ENCODE measurements around the gene CAMTA1. TPM values are rescaled to one million over a fixed set of nuclear protein-coding genes. Genes with fewer than 3 reads are reported as not detected.
"Not testable (repeated sequence)": the region's sequence is repeated elsewhere in the genome, so short reads cannot be mapped to it uniquely, and the experiment has no call there.

The CAMTA1 gene
- total RNA-seq, 4 donors from 2014 or later = 86.3 to 170 (median 132) TPM

DNA sequence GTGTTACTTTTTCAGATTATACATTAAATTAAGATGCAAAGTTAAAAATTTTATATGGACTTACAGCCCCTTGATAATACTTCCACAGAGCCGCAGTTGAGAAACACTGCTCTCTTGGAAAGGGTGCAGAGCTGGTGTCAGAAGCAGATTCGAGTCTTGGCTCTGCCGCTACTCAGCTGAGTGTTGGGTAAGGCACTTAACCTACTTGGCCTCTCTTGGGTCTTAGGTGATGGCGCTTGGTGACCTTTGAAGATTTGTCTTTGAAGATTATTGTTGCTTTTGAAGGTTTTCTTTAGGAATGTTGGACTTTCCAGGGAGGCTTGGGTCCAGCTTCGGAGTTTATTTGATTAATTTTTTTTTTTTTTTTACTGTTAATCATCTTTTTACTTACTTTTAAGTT lies 48.5 kb downstream of the CAMTA1 start:
- WGBS, 2 donors (ENCODE audit: low coverage in 1 of 2) = 86 to 87% methylated on average over 5 of the region's 5 CpGs
- TF ChIP-seq POLR2AphosphoS5 (IDR thresholded peaks at IDR 0.05) = no peak
- no peak for TF ChIP-seq POLR2A (IDR thresholded peaks at IDR 0.05)
- no peak for TF ChIP-seq EP300 (IDR thresholded peaks at IDR 0.05)
- TF ChIP-seq, protein P1, sequence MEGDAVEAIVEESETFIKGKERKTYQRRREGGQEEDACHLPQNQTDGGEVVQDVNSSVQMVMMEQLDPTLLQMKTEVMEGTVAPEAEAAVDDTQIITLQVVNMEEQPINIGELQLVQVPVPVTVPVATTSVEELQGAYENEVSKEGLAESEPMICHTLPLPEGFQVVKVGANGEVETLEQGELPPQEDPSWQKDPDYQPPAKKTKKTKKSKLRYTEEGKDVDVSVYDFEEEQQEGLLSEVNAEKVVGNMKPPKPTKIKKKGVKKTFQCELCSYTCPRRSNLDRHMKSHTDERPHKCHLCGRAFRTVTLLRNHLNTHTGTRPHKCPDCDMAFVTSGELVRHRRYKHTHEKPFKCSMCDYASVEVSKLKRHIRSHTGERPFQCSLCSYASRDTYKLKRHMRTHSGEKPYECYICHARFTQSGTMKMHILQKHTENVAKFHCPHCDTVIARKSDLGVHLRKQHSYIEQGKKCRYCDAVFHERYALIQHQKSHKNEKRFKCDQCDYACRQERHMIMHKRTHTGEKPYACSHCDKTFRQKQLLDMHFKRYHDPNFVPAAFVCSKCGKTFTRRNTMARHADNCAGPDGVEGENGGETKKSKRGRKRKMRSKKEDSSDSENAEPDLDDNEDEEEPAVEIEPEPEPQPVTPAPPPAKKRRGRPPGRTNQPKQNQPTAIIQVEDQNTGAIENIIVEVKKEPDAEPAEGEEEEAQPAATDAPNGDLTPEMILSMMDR (IDR thresholded peaks at IDR 0.05) = no peak
- H3K27ac ChIP-seq = no peak overlapping the region
- no peak for ATAC-seq
- peaks cover 0 to 26% of the 10 kb centered on the region in 2 donors for H3K36me3 ChIP-seq
- no peak overlapping the region for H3K4me3 ChIP-seq
- H3K4me1 ChIP-seq = peaks cover 0 to 22% (median 0%) of the 10 kb centered on the region in 3 donors
- H3K27me3 ChIP-seq = no peaks in the 10 kb centered on the region
- H3K9me3 ChIP-seq = no peaks in the 10 kb centered on the region

DNA sequence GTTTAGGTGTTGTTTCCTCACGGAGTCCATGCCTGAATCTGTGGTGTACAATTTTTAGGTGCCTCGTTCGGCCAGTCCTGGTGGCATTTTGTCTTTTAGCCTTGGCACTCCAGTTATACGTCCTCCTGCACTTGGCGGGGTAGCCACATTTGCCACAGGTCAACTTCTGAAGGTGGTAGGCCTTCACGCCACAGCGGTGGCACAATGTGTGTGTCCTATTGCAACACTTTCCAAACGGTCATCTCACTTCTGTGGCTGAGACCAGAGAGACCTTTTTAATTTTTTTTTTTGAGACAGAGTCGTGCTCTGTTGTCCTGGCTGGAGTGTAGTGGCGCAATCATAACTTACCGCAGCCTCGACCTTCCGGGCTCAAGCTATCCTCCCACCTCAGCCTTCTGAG lies 49.1 kb downstream of the CAMTA1 start:
- 94 to 99% methylated on average over 11 to 13 of the region's 13 CpGs for WGBS, 2 donors (ENCODE audit: low coverage in 1 of 2)
- Histone ChIP-seq H3K4me1 (peaks cover 0 to 22% (median 0%) of the 10 kb centered on the region in 3 donors), H3K36me3 (peaks cover 0 to 29% of the 10 kb centered on the region in 2 donors), H3K27ac (no peak overlapping the region), H3K27me3 (no peaks in the 10 kb centered on the region), H3K4me3 (no peak overlapping the region), H3K9me3 (no peaks in the 10 kb centered on the region)
- TF ChIP-seq, protein P1 (IDR thresholded peaks at IDR 0.05) = no peak
- TF ChIP-seq POLR2AphosphoS5 (IDR thresholded peaks at IDR 0.05) (no peak), POLR2A (IDR thresholded peaks at IDR 0.05) (no peak), EP300 (IDR thresholded peaks at IDR 0.05) (no peak)
- no peak for ATAC-seq

DNA sequence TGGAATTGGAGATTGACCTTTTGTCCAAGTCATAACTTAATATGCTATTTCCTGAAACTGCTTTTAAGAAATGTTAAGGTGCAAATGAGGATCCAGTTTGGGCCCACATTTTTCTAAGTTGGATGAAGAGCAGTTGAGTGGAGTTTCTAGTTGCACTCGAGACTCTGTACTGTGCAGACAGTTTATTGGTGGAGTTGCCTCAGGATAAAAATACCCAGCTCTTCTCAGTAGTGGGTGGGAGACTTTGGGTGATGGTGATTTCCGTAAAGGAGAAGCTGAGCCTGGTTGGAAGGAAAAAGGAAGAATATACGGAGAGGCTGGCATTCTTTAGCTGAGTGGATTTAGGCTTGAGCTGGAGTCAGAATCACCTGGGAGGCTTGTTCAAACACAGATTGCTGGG lies 49.9 kb downstream of the CAMTA1 start:
- 71 to 87% methylated on average over 1 to 3 of the region's 3 CpGs for WGBS, 2 donors (ENCODE audit: low coverage in 1 of 2)
- no peak for ATAC-seq

DNA sequence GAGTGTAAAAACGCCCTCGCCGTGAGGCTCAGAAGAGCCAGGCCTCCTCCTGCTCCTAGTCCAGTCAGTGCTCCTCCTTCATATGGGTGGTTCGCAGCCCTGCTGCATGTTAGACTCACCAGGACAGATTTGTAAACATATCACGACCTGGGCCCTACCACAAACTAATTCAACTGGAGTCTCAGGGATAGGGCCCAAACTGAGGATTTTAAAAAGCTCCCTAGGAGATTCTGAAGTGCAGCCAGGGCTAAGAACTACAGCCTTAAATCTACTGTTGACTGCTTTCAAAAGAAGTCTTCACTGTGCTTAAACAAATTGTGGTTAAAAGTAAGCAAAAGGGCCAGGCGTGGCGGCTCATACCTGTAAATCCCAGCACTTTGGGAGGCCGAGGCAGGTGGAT lies 57.0 kb downstream of the CAMTA1 start:
- 82 to 86% methylated on average over 5 to 6 of the region's 8 CpGs for WGBS, 2 donors (ENCODE audit: low coverage in 1 of 2)
- H3K9me3 ChIP-seq = no peaks in the 10 kb centered on the region
- TF ChIP-seq POLR2A (IDR thresholded peaks at IDR 0.05) = no peak
- TF ChIP-seq POLR2AphosphoS5 (IDR thresholded peaks at IDR 0.05) = no peak

More for the DNA sequence above, 49.9 kb downstream of the CAMTA1 start:
- TF ChIP-seq POLR2AphosphoS5 (IDR thresholded peaks at IDR 0.05) = no peak
- TF ChIP-seq, protein P1 (IDR thresholded peaks at IDR 0.05) = no peak
- no peak for TF ChIP-seq EP300 (IDR thresholded peaks at IDR 0.05)
- no peak for TF ChIP-seq POLR2A (IDR thresholded peaks at IDR 0.05)
- Histone ChIP-seq H3K4me3 (no peak overlapping the region), H3K27me3 (no peaks in the 10 kb centered on the region), H3K9me3 (no peaks in the 10 kb centered on the region), H3K27ac (no peak overlapping the region), H3K4me1 (peaks cover 0 to 22% (median 0%) of the 10 kb centered on the region in 3 donors), H3K36me3 (peaks cover 0 to 29% of the 10 kb centered on the region in 2 donors)

DNA sequence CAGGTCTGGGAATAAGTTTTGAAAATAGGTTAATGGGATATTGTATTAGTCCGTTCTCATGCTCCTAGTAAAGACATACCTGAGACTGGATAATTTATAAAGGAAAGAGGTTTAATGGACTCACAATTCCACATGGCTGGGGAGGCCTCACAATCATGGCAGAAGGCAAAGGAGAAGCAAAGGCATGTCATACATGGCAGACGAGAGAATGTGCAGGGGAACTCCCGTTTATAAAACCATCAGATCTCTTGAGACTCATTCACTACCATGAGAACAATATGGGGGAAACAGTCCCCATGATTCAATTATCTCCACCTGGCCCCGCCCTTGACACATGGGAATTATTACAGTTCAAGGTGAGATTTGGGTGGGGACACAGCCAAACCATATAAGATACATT lies 60.5 kb downstream of the CAMTA1 start:
- 93 to 98% methylated on average over 4 of the region's 4 CpGs for WGBS, 2 donors (ENCODE audit: low coverage in 1 of 2)
- H3K27me3 ChIP-seq, H3K9me3 ChIP-seq, H3K4me3 ChIP-seq, H3K4me1 ChIP-seq, H3K27ac ChIP-seq, ATAC-seq: not testable (repeated sequence)
- H3K36me3 ChIP-seq = peaks cover 0 to 16% of the 10 kb centered on the region in 2 donors

More for the DNA sequence above, 57.0 kb downstream of the CAMTA1 start:
- no peak overlapping the region for H3K27ac ChIP-seq
- H3K27me3 ChIP-seq = no peaks in the 10 kb centered on the region
- no peak for ATAC-seq
- no peaks in the 10 kb centered on the region for H3K4me1 ChIP-seq
- H3K36me3 ChIP-seq = peaks cover 0 to 31% of the 10 kb centered on the region in 2 donors
- H3K4me3 ChIP-seq = no peak overlapping the region

GRCh38 chr1:6848816-6849215 lies 63.6 kb downstream of the CAMTA1 start:
- no peak for TF ChIP-seq POLR2AphosphoS5 (IDR thresholded peaks at IDR 0.05)
- TF ChIP-seq, protein P1 (IDR thresholded peaks at IDR 0.05) = no peak
- TF ChIP-seq POLR2A (IDR thresholded peaks at IDR 0.05) = no peak
- TF ChIP-seq EP300 (IDR thresholded peaks at IDR 0.05) = no peak
- H3K36me3 ChIP-seq = peaks cover 0 to 23% of the 10 kb centered on the region in 2 donors
- 91 to 97% methylated on average over 2 to 3 of the region's 3 CpGs for WGBS, 2 donors (ENCODE audit: low coverage in 1 of 2)

More at GRCh38 chr1:6848816-6849215, 63.6 kb downstream of the CAMTA1 start:
- no peak for ATAC-seq
- Histone ChIP-seq H3K27ac (no peak overlapping the region), H3K4me3 (no peak overlapping the region), H3K27me3 (no peaks in the 10 kb centered on the region), H3K4me1 (no peaks in the 10 kb centered on the region), H3K9me3 (no peaks in the 10 kb centered on the region)
